ENCODE results near the gene BMPR1A.

- TF ChIP-seq CTCF (IDR thresholded peaks at IDR 0.05) = no peak
- TF ChIP-seq ZFX (IDR thresholded peaks at IDR 0.05; ENCODE audit: borderline replicate concordance) = no peak
Observed at GRCh38 chr10:86755740-86756510, 494 bp upstream of the BMPR1A start.
